WERI-Rb-1 (cell line): ENCODE results near the gene PCSK5.

Experiments used
- DNase-seq: peaks from one replicate; pipeline ENCODE4 v3.0.0-alpha.2; 2020
- H3K27ac ChIP-seq: fragments of 250-450 bp; sonication (Bioruptor Pico); 2 replicates; pipeline ENCODE4 v1.5.1; 2020; ENCODE audit warnings: mild to moderate bottlenecking, moderate library complexity
- H3K27me3 ChIP-seq: fragments of 250-450 bp; sonication (Bioruptor Pico); 2 replicates; pipeline ENCODE4 v1.5.1; 2021; ENCODE audit warnings: mild to moderate bottlenecking, low read depth, moderate library complexity; ENCODE audit not compliant: insufficient read depth, severe bottlenecking
- H3K36me3 ChIP-seq: fragments of 250-450 bp; sonication (Bioruptor Pico); 2 replicates; pipeline ENCODE4 v1.5.1; 2020; ENCODE audit warnings: mild to moderate bottlenecking, moderate library complexity
- H3K4me3 ChIP-seq: 2 replicates; pipeline ENCODE4 v1.5.1; 2011; ENCODE audit warnings: low read depth, mild to moderate bottlenecking, control low read depth, low read length
- H3K9me3 ChIP-seq: fragments of 250-450 bp; sonication (Bioruptor Pico); 2 replicates; pipeline ENCODE4 v1.5.1; 2021; ENCODE audit warnings: mild to moderate bottlenecking, moderate library complexity; ENCODE audit not compliant: severe bottlenecking
- TF ChIP-seq, protein P1 (sequence below): IDR thresholded peaks from 2 replicates; pipeline ENCODE4 v1.5.1; 2011; ENCODE audit warnings: low read depth, mild to moderate bottlenecking, control low read depth, inconsistent platforms, low read length

Gene PCSK5

DNA sequence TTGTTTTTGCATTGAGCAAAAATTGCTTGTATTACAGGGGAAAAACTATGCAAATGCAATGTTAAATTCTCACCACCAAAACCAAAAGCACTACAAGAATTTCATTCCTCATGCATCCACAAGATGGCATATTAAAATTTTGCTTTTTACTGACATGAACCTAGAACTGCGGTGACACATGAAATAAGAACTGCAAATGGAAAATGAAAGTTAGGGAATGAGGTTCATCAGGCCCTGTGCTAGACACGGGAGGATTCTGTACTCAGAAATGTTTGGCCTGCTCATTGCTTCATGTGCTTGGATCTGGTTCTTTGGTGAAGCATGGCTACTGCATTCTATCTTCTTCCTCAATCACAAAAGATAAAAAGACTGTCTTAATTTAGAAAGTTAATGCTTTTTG lies 512.9 kb downstream of the PCSK5 start:
- H3K36me3 ChIP-seq = no peaks in the 10 kb centered on the region
- H3K27ac ChIP-seq = no peak overlapping the region
- no peak overlapping the region for H3K4me3 ChIP-seq
- TF ChIP-seq, protein P1, sequence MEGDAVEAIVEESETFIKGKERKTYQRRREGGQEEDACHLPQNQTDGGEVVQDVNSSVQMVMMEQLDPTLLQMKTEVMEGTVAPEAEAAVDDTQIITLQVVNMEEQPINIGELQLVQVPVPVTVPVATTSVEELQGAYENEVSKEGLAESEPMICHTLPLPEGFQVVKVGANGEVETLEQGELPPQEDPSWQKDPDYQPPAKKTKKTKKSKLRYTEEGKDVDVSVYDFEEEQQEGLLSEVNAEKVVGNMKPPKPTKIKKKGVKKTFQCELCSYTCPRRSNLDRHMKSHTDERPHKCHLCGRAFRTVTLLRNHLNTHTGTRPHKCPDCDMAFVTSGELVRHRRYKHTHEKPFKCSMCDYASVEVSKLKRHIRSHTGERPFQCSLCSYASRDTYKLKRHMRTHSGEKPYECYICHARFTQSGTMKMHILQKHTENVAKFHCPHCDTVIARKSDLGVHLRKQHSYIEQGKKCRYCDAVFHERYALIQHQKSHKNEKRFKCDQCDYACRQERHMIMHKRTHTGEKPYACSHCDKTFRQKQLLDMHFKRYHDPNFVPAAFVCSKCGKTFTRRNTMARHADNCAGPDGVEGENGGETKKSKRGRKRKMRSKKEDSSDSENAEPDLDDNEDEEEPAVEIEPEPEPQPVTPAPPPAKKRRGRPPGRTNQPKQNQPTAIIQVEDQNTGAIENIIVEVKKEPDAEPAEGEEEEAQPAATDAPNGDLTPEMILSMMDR = 0 out of 2 replicates have a peak, but pooled peaks have one; percentile 8
- no peaks in the 10 kb centered on the region for H3K9me3 ChIP-seq
- DNase-seq = no peak
- no peaks in the 10 kb centered on the region for H3K27me3 ChIP-seq

DNA sequence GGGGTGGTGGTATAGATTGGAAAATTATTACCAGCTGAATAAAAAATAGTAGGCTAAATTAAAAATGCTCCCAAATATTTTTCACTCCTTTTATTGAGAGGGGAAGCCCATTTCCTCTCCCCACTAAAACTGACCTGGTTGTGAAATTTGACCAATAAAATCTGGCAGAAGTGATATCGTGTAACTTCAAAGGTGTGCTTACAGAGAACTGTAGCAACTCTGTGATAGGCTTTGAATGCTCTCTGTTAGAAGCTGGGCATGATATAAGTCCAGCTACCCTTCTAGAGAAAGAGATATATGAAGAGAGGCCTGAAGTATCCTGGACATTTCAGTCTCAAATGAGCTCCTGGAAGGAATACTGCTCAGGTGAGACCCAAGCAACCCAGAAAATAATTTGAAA lies 513.9 kb downstream of the PCSK5 start:
- H3K27me3 ChIP-seq = no peaks in the 10 kb centered on the region
- TF ChIP-seq, protein P1 = no peak
- no peak overlapping the region for H3K4me3 ChIP-seq
- H3K36me3 ChIP-seq = no peaks in the 10 kb centered on the region
- H3K9me3 ChIP-seq = no peaks in the 10 kb centered on the region
- no peak overlapping the region for H3K27ac ChIP-seq
- no peak for DNase-seq

DNA sequence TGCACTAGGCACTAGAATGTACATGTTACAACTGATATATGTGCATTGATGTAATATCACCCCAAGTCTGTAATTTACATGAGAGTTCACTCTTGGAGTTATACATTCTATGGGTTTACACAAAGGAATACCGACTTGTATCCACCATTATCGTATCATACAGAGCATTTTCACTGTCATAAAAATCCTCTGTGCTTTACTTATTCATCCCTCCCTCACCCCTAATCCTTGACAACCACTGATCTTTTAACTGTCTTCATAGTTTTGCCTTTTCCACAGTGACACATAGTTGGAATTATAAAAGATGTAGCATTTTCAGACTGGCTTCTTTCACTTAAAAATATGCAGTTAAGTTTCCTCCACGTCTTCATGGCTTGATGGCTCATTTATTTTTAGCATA lies 514.9 kb downstream of the PCSK5 start:
- H3K36me3 ChIP-seq = no peaks in the 10 kb centered on the region
- no peak overlapping the region for H3K27ac ChIP-seq
- H3K27me3 ChIP-seq = no peaks in the 10 kb centered on the region
- TF ChIP-seq, protein P1 = no peak
- no peaks in the 10 kb centered on the region for H3K9me3 ChIP-seq
- no peak for DNase-seq
- no peak overlapping the region for H3K4me3 ChIP-seq

DNA sequence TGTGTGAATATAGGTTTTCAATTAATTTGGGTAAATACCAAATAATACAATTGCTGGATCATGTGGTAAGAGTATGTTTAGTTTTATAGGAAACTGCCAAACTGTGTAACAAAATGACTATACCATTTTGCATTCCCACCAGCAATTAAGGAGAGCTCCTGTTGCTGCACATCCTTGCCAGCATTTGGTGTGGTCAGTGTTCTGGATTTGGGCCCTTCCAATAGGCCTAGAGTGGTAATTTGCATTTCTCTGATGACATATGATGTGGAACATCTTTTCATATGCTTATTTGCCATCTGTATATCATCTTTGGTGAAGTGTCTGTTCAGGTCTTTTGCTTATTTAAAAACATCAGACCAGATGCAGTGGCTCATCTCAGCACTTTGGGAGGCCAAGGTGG lies 515.4 kb downstream of the PCSK5 start:
- TF ChIP-seq, protein P1 = no peak
- Histone ChIP-seq H3K4me3 (no peak overlapping the region), H3K36me3 (no peaks in the 10 kb centered on the region), H3K9me3 (no peaks in the 10 kb centered on the region), H3K27ac (no peak overlapping the region), H3K27me3 (no peaks in the 10 kb centered on the region)
- no peak for DNase-seq
